Fibroblast of skin of back (primary cell): ENCODE results near the gene SIDT2.
"Not testable (repeated sequence)": the region's sequence is repeated elsewhere in the genome, so short reads cannot be mapped to it uniquely, and the experiment has no call there.

Experiments used
- DNase-seq: peaks from one replicate; pipeline ENCODE4 v3.0.0-alpha.2; 2013

Gene SIDT2

DNA sequence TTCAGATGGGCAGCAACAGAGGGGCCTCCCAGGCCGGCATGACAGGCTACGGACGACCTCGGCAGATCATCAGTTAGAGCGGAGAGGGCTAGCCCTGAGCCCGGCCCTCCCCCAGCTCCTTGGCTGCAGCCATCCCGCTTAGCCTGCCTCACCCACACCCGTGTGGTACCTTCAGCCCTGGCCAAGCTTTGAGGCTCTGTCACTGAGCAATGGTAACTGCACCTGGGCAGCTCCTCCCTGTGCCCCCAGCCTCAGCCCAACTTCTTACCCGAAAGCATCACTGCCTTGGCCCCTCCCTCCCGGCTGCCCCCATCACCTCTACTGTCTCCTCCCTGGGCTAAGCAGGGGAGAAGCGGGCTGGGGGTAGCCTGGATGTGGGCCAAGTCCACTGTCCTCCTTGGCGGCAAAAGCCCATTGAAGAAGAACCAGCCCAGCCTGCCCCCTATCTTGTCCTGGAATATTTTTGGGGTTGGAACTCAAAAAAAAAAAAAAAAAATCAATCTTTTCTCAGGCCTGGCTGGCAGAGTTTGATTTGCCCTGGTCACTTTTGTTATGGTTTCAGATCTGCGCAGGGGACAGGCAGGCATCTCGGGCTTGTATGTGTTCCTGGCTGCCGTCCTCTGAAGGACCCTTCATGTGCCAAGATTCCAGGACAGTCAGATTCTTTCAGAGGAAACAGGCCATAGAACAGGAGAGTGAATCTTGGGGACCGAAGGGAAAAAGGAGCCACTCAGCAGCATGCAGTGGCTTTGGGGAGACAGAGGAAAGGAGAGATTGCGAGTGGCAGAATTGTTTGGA, 25.9 kb downstream of the SIDT2 start:
- no peak for DNase-seq

- no peak for DNase-seq
Observed at GRCh38 chr11:117205211-117205818, 26.8 kb downstream of the SIDT2 start.

DNA sequence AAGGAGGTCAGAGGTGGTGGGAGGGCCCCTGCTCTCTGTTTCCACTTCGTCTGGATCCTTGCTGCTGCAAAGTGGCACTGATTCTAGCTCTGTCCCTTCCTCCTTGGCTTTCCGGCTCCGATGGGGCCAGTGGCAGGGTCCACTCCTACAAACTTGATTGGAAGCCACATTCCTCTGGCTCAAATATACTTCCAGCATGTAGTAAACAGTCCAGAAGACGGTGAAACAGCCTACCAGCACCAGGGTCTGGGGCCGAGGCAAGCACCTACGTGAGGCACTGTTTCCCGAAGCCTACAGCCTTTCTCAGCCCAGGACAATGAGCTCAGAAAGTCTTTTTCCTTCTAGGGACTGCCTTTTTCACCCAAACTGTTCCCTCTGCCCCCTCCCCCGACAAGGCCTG, 27.6 kb downstream of the SIDT2 start:
- not testable (repeated sequence) for DNase-seq

- not testable (repeated sequence) for DNase-seq
Observed at GRCh38 chr11:117206859-117207258, 28.3 kb downstream of the SIDT2 start.

- not testable (repeated sequence) for DNase-seq
Observed at GRCh38 chr11:117207481-117207880, 28.9 kb downstream of the SIDT2 start.

DNA sequence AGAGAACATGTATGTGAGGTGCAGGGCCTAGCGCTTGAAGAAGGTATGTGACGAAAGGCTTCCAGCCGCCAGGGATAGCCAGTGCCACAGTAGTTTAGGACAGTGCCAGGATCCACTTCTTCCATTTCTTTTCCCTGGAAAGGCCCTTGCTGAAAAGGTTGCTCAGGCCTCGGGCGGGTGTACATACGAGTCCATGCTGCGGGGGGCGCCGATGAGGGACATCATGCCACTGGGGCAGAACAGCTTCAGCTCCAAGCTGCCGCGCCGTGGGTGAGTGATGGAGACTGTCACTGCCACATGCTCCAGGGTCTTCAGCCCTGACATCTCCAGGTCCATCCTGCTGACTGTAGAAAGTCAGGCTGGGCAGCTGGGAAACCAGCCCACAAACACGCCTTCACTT, 30.2 kb downstream of the SIDT2 start:
- DNase-seq = peak; percentile 48

GRCh38 chr11:117209351-117210125, 31.0 kb downstream of the SIDT2 start:
- DNase-seq = peak; percentile 68

DNA sequence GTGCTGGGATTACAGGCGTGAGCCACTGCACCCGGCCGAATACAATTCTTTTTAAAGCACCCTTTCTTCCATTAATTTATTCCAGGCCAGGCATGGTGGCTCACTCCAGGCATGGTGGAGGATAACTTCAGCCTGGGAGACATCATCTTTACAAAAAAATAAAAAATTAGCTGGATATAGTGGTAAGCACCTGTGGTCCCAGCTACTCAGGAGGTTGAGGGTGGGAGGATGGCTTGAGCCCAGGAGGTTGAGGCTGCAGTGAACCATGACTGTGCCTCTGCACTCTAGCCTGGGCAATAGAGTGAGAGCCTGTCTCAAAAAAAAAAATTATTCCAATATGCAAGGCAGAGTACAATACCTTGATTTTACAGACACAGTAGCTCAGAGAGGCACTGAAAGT, 32.1 kb downstream of the SIDT2 start:
- peak; percentile 19 for DNase-seq

DNA sequence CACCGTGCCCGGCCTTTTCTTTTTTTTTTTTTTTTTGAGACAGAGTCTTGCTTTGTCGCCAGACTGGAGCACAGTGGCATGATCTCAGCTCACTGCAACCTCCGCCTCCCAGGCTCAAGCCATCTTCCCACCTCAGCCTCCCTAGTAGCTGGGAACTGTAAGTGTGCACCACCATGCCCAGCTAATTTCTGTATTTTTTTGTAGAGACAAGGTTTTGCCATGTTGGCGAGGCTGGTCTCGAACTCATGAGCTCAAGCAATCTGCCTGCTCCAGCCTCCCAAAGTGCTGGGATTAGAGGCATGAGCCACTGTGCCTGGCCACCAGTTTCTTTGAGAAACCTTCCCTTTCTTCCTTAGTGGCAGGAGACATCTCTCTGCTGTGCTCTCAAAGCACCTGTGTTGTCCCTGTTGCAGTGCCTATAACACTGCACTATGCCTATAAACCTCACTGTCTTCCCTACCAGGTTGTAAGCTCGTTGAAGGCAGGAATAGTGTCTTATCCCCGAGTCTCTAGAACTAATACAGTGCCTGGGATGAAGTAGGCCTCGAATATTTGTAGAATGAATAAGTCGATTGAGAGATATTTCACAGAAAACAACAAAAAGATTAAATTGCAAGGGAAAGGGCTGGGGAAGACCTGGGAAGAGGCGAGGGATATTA, 34.3 kb downstream of the SIDT2 start:
- no peak for DNase-seq

GRCh38 chr11:117214404-117215110, 36.0 kb downstream of the SIDT2 start:
- DNase-seq = no peak

- peak; percentile 89 for DNase-seq
Observed at GRCh38 chr11:117217141-117218084, 38.9 kb downstream of the SIDT2 start.

- peak; percentile 87 for DNase-seq
Observed at GRCh38 chr11:117218133-117218915, 39.8 kb downstream of the SIDT2 start.

DNA sequence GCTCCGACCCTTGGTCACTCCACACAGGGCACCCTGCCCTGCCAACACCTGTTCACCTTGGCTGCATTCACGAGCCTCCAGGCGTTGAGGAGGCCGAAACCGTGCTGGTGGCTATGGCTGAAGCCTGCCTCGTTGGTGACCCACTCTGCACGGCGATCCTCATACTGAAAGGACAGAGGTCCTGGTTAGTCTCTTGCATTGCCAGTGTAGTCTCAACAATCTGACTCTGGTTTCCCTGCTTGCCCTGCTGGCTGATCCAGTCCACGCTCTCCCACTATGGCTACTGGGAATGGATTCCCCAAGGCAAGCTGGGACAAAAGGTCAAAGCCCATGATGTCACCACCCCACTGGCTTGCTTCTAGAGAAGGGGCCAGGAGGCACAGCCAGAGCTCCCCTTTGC, 40.5 kb downstream of the SIDT2 start:
- no peak for DNase-seq

- no peak for DNase-seq
Observed at GRCh38 chr11:117219455-117219854, 40.9 kb downstream of the SIDT2 start.

DNA sequence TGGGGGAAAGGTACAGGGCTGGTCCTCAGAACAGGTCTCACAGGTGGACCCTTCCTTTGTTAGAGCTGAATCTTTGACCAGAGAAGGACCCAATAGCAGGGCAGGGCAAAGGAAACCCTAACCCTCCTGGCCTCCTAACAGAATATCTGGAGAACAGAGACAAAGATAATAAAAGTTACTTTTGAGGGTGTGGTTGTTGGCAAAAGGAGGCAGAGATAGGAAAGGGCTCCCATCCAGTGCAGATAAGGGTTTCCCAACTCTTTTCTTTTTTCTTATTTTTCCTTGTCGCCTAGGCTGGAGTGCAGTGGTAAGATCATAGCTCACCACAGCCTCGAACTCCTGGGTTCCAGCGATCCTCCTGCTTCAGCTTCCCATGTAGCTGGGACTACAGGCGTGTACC, 41.5 kb downstream of the SIDT2 start:
- DNase-seq = no peak

DNA sequence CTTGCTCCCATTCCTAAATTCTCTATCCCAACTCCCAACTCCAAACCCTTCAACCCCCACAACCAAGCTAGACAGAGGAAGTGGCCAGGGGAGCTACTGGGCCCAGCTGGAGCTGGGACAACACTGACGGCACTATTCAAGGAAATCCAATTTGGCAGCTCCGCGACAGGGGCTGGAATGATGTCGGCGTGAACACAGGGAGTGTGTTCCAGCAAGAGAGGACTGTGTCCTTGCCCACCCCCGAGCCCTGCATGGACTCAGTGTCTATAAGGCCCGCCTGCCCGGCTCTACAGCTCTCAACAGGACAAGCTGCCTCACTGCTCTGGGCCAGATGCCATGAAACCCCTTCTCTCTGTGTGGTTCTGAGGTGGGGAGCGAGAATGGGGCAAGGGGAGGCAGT, 42.0 kb downstream of the SIDT2 start:
- no peak for DNase-seq

GRCh38 chr11:117220999-117221774, 42.6 kb downstream of the SIDT2 start:
- no peak for DNase-seq

GRCh38 chr11:117221775-117222517, 43.4 kb downstream of the SIDT2 start:
- DNase-seq = peak; percentile 79
